ENCODE data around the gene LSP1.
A peak's percentile ranks its signal among the peaks of the same experiment; 100 is the strongest.

The LSP1 gene

GRCh38 chr11:1931341-1932104, 78.6 kb downstream of the LSP1 start:
- H3K4me3 ChIP-seq (ENCODE audit: low read length) = no peak overlapping the region
- DNase-seq (ENCODE audit: low read depth) = peak; percentile 42
- TF ChIP-seq CTCF (IDR thresholded peaks at IDR 0.05; ENCODE audit: insufficient read depth, low read depth, low read length, missing control alignments) = no peak

- no peak for DNase-seq (ENCODE audit: low read depth)
- H3K4me3 ChIP-seq (ENCODE audit: low read length) = no peak overlapping the region
- no peak for TF ChIP-seq CTCF (IDR thresholded peaks at IDR 0.05; ENCODE audit: insufficient read depth, low read depth, low read length, missing control alignments)
Measured at GRCh38 chr11:1932105-1932480, 79.2 kb downstream of the LSP1 start.

GRCh38 chr11:1932681-1933080, 79.8 kb downstream of the LSP1 start:
- no peak for TF ChIP-seq CTCF (IDR thresholded peaks at IDR 0.05; ENCODE audit: insufficient read depth, low read depth, low read length, missing control alignments)
- no peak overlapping the region for H3K4me3 ChIP-seq (ENCODE audit: low read length)
- DNase-seq (ENCODE audit: low read depth) = no peak

GRCh38 chr11:1933416-1934334, 80.8 kb downstream of the LSP1 start:
- H3K4me3 ChIP-seq (ENCODE audit: low read length) = no peak overlapping the region
- no peak for DNase-seq (ENCODE audit: low read depth)
- TF ChIP-seq CTCF (IDR thresholded peaks at IDR 0.05; ENCODE audit: insufficient read depth, low read depth, low read length, missing control alignments) = no peak

- no peak overlapping the region for H3K4me3 ChIP-seq (ENCODE audit: low read length)
- no peak for DNase-seq (ENCODE audit: low read depth)
- TF ChIP-seq CTCF (IDR thresholded peaks at IDR 0.05; ENCODE audit: insufficient read depth, low read depth, low read length, missing control alignments) = no peak
Measured at GRCh38 chr11:1934335-1935155, 81.7 kb downstream of the LSP1 start.

- no peak for DNase-seq (ENCODE audit: low read depth)
- TF ChIP-seq CTCF (IDR thresholded peaks at IDR 0.05; ENCODE audit: insufficient read depth, low read depth, low read length, missing control alignments) = no peak
- H3K4me3 ChIP-seq (ENCODE audit: low read length) = no peak overlapping the region
Measured at GRCh38 chr11:1935156-1936071, 82.5 kb downstream of the LSP1 start.

Measured in epithelial cell of esophagus (primary cell).